Liver (tissue), 3 donors: ENCODE data around the gene ZNF440.

ENCODE experiments used
- FOXA1 ChIP-seq: IDR thresholded peaks from 2 replicates; pipeline ENCODE4 v1.6.1; 2016; ENCODE audit warnings: antibody characterized with exemption
- FOXA2 ChIP-seq: IDR thresholded peaks from 2 replicates; pipeline ENCODE4 v1.6.1; 2016; ENCODE audit warnings: antibody characterized with exemption
- HNF4A ChIP-seq, 2 donors: conservative IDR thresholded peaks; 2 replicates each; pipeline ENCODE4 v1.6.1; 2016; ENCODE audit warnings: antibody characterized with exemption in 2 of 2, mild to moderate bottlenecking in 2 of 2
- RAD21 ChIP-seq, 2 donors: IDR thresholded peaks; 2 replicates each; pipeline ENCODE4 v1.6.1; 2016; ENCODE audit warnings: antibody characterized with exemption in 2 of 2, mild to moderate bottlenecking in 2 of 2
- SP1 ChIP-seq: IDR thresholded peaks from 2 replicates; pipeline ENCODE4 v1.6.1; 2018; ENCODE audit warnings: antibody characterized with exemption, mild to moderate bottlenecking
- TF ChIP-seq, protein P1 (sequence below): IDR thresholded peaks from 2 replicates; pipeline ENCODE4 v1.6.1; 2016; ENCODE audit warnings: antibody characterized with exemption
- TF ChIP-seq, protein P2 (sequence below): fragments of 150-350 bp; IDR thresholded peaks from 2 replicates; pipeline ENCODE4 v1.5.1; 2017; ENCODE audit warnings: improper control_type of control experiment, low read depth, low read length; ENCODE audit not compliant: missing input control
- donor health status: healthy.
- donor health status: healthy.

DNA sequence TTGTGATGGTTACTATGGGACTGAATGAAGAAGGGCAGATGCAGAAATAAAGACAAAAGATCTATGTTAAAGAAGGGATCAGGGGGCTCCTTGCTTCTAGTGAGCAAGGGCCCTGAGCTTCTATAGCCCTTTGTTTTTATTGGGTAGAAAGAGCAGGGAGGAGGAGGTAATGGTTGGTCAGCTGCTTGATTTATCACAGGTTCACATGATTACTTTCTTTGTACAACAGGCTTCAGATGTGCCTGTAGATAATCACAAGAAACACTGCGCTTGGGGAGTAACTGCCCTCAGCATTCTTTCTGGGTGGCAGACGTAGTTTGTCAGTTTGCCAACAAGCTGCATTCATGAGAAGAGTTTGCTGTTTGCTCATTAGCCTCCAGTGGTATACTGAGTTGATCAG, 29.6 kb downstream of the ZNF440 start:
- TF ChIP-seq, protein P1, sequence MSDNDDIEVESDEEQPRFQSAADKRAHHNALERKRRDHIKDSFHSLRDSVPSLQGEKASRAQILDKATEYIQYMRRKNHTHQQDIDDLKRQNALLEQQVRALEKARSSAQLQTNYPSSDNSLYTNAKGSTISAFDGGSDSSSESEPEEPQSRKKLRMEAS = no peak
- TF ChIP-seq HNF4A (conservative IDR thresholded peaks at IDR 0.05) = no peak
- TF ChIP-seq SP1 = no peak
- TF ChIP-seq FOXA1 = no peak
- TF ChIP-seq, protein P2, sequence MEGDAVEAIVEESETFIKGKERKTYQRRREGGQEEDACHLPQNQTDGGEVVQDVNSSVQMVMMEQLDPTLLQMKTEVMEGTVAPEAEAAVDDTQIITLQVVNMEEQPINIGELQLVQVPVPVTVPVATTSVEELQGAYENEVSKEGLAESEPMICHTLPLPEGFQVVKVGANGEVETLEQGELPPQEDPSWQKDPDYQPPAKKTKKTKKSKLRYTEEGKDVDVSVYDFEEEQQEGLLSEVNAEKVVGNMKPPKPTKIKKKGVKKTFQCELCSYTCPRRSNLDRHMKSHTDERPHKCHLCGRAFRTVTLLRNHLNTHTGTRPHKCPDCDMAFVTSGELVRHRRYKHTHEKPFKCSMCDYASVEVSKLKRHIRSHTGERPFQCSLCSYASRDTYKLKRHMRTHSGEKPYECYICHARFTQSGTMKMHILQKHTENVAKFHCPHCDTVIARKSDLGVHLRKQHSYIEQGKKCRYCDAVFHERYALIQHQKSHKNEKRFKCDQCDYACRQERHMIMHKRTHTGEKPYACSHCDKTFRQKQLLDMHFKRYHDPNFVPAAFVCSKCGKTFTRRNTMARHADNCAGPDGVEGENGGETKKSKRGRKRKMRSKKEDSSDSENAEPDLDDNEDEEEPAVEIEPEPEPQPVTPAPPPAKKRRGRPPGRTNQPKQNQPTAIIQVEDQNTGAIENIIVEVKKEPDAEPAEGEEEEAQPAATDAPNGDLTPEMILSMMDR = no peak
- no peak for TF ChIP-seq FOXA2
- no peak for TF ChIP-seq RAD21 (IDR thresholded peaks at IDR 0.05)
